ENCODE results near the gene RNU1-4. TPM values are rescaled to one million over a fixed set of nuclear protein-coding genes. Genes with fewer than 3 reads are reported as not detected.
"Not testable (repeated sequence)": the region's sequence is repeated elsewhere in the genome, so short reads cannot be mapped to it uniquely, and the experiment has no call there.

The RNU1-4 gene
- polyA plus RNA-seq, 1 experiment = not detected

GRCh38 chr1:16709659-16710087 lies 30.6 kb upstream of the RNU1-4 start:
- TF ChIP-seq CTCF (IDR thresholded peaks at IDR 0.05; ENCODE audit: low read depth, low read length) = peak; percentile 41
- H3K27ac ChIP-seq (ENCODE audit: low read depth, low read length); H3K4me3 ChIP-seq (ENCODE audit: low read depth, low read length); POLR2A ChIA-PET; H3K9me3 ChIP-seq (ENCODE audit: control insufficient read depth, insufficient read depth, low read length); DNase-seq (ENCODE audit: low read depth, low spot score); H3K27me3 ChIP-seq (ENCODE audit: control insufficient read depth, insufficient read depth, low read length): not testable (repeated sequence)
- CTCF ChIA-PET = interaction anchor here (0.7 to 1.2 kb wide), 8 partner anchors 8 to 190 kb away, joined by 3 to 6 read pairs (median 3); partner anchors contain the start of gene NBPF1

- H3K27ac ChIP-seq (ENCODE audit: low read depth, low read length); DNase-seq (ENCODE audit: low read depth, low spot score); POLR2A ChIA-PET; H3K27me3 ChIP-seq (ENCODE audit: control insufficient read depth, insufficient read depth, low read length); H3K9me3 ChIP-seq (ENCODE audit: control insufficient read depth, insufficient read depth, low read length); H3K4me3 ChIP-seq (ENCODE audit: low read depth, low read length): not testable (repeated sequence)
- CTCF ChIA-PET = interaction anchor here (1.0 to 1.1 kb wide), 2 partner anchors 90 to 98 kb away, joined by 3 to 4 read pairs; no protein-coding TSS in a partner anchor
Observed at GRCh38 chr1:16710618-16711017, 29.7 kb upstream of the RNU1-4 start.

- H3K4me3 ChIP-seq (ENCODE audit: low read depth, low read length); POLR2A ChIA-PET; CTCF ChIA-PET; H3K27me3 ChIP-seq (ENCODE audit: control insufficient read depth, insufficient read depth, low read length); DNase-seq (ENCODE audit: low read depth, low spot score); H3K9me3 ChIP-seq (ENCODE audit: control insufficient read depth, insufficient read depth, low read length); H3K27ac ChIP-seq (ENCODE audit: low read depth, low read length): not testable (repeated sequence)
Observed at GRCh38 chr1:16712131-16712530, 28.2 kb upstream of the RNU1-4 start.

GRCh38 chr1:16712582-16712981 lies 27.7 kb upstream of the RNU1-4 start:
- POLR2A ChIA-PET; CTCF ChIA-PET; H3K27ac ChIP-seq (ENCODE audit: low read depth, low read length); DNase-seq (ENCODE audit: low read depth, low spot score); H3K4me3 ChIP-seq (ENCODE audit: low read depth, low read length); H3K9me3 ChIP-seq (ENCODE audit: control insufficient read depth, insufficient read depth, low read length): not testable (repeated sequence)
- H3K27me3 ChIP-seq (ENCODE audit: control insufficient read depth, insufficient read depth, low read length) = peaks cover 13% of the 10 kb centered on the region

- H3K27ac ChIP-seq (ENCODE audit: low read depth, low read length); CTCF ChIA-PET; DNase-seq (ENCODE audit: low read depth, low spot score); H3K9me3 ChIP-seq (ENCODE audit: control insufficient read depth, insufficient read depth, low read length); H3K4me3 ChIP-seq (ENCODE audit: low read depth, low read length); POLR2A ChIA-PET: not testable (repeated sequence)
- H3K27me3 ChIP-seq (ENCODE audit: control insufficient read depth, insufficient read depth, low read length) = peaks cover 17% of the 10 kb centered on the region
Observed at GRCh38 chr1:16712984-16713383, 27.3 kb upstream of the RNU1-4 start.

GRCh38 chr1:16713480-16713879 lies 26.8 kb upstream of the RNU1-4 start:
- CTCF ChIA-PET; H3K9me3 ChIP-seq (ENCODE audit: control insufficient read depth, insufficient read depth, low read length); DNase-seq (ENCODE audit: low read depth, low spot score); H3K4me3 ChIP-seq (ENCODE audit: low read depth, low read length); H3K27ac ChIP-seq (ENCODE audit: low read depth, low read length); POLR2A ChIA-PET: not testable (repeated sequence)
- peaks cover 20% of the 10 kb centered on the region for H3K27me3 ChIP-seq (ENCODE audit: control insufficient read depth, insufficient read depth, low read length)

GRCh38 chr1:16716691-16717335 lies 23.5 kb upstream of the RNU1-4 start:
- H3K27me3 ChIP-seq (ENCODE audit: control insufficient read depth, insufficient read depth, low read length) = peaks cover 40% of the 10 kb centered on the region
- DNase-seq (ENCODE audit: low read depth, low spot score) = no peak
- H3K27ac ChIP-seq (ENCODE audit: low read depth, low read length) = no peak overlapping the region
- H3K4me3 ChIP-seq (ENCODE audit: low read depth, low read length) = no peak overlapping the region
- POLR2A ChIA-PET = no interaction called here
- no peak for TF ChIP-seq CTCF (IDR thresholded peaks at IDR 0.05; ENCODE audit: low read depth, low read length)
- no peaks in the 10 kb centered on the region; the same call in 1 of the 2 replicates for H3K9me3 ChIP-seq (ENCODE audit: control insufficient read depth, insufficient read depth, low read length)
- CTCF ChIA-PET = interaction anchor here (1.7 kb wide), 1 partner anchor 10 kb away, joined by 8 read pairs; no protein-coding TSS in a partner anchor
